DOHH2 (cell line): ENCODE results near the gene SDCCAG8.

Source experiments
- H3F3A ChIP-seq: fragments of 200-600 bp; sonication (generic), shearing (Covaris generic); 2 replicates; pipeline ENCODE4 v1.6.0; 2016; ENCODE audit warnings: antibody characterized with exemption, mild to moderate bottlenecking; ENCODE audit not compliant: control insufficient read depth, insufficient read depth
- H3K27ac ChIP-seq: fragments of 200-600 bp; sonication (generic); 2 replicates; pipeline ENCODE4 v1.5.1; 2014; ENCODE audit warnings: low read depth, mild to moderate bottlenecking, low read length, moderate library complexity
- H3K27me3 ChIP-seq: fragments of 200-600 bp; sonication (generic); 2 replicates; pipeline ENCODE4 v1.6.1; 2014; ENCODE audit warnings: mild to moderate bottlenecking, low read length, mixed read lengths; ENCODE audit not compliant: control insufficient read depth
- H3K36me3 ChIP-seq: fragments of 200-600 bp; sonication (generic); 2 replicates; pipeline ENCODE4 v1.6.1; 2014; ENCODE audit warnings: mild to moderate bottlenecking, low read length, moderate library complexity, mixed read lengths; ENCODE audit not compliant: control insufficient read depth
- H3K4me1 ChIP-seq: fragments of 200-600 bp; sonication (generic); 2 replicates; pipeline ENCODE4 v1.6.1; 2014; ENCODE audit warnings: mild to moderate bottlenecking, low read length, mixed read lengths; ENCODE audit not compliant: control insufficient read depth
- H3K4me2 ChIP-seq: fragments of 200-600 bp; sonication (generic); 2 replicates; pipeline ENCODE4 v1.6.0; 2014; ENCODE audit warnings: mild to moderate bottlenecking, low read length, moderate library complexity
- H3K4me3 ChIP-seq: fragments of 200-600 bp; sonication (generic); 2 replicates; pipeline ENCODE4 v1.5.1; 2014; ENCODE audit warnings: mild to moderate bottlenecking, low read length, mixed read lengths
- H3K79me2 ChIP-seq: fragments of 200-600 bp; sonication (generic); 2 replicates; pipeline ENCODE4 v1.6.1; 2014; ENCODE audit warnings: mild to moderate bottlenecking, low read length, mixed read lengths; ENCODE audit not compliant: control insufficient read depth
- H3K9me2 ChIP-seq: fragments of 200-600 bp; sonication (generic); replicated peaks from 2 replicates; pipeline ENCODE4 v1.6.1; 2014; ENCODE audit warnings: mild to moderate bottlenecking, low read length, mixed read lengths; ENCODE audit not compliant: control insufficient read depth
- H3K9me3 ChIP-seq: fragments of 200-600 bp; sonication (generic); 2 replicates; pipeline ENCODE4 v1.6.1; 2014; ENCODE audit warnings: antibody characterized with exemption, low read length, mixed read lengths; ENCODE audit not compliant: control insufficient read depth, insufficient read depth
- H4K20me1 ChIP-seq: fragments of 200-600 bp; sonication (generic); 2 replicates; pipeline ENCODE4 v1.6.0; 2014; ENCODE audit warnings: low read depth, mild to moderate bottlenecking, antibody characterized with exemption, low read length, moderate library complexity; ENCODE audit not compliant: control insufficient read depth, insufficient read depth
- CTCF ChIP-seq: fragments of 200-600 bp; sonication (generic); IDR thresholded peaks from one replicate; pipeline ENCODE4 v1.5.1; 2014; ENCODE audit warnings: antibody characterized with exemption, mild to moderate bottlenecking, low read depth, low read length; ENCODE audit not compliant: poor library complexity, severe bottlenecking
- EZH2phosphoT487 ChIP-seq: fragments of 200-600 bp; sonication (generic); IDR thresholded peaks from 2 replicates; pipeline ENCODE4 v1.6.1; 2017; ENCODE audit warnings: borderline replicate concordance, mild to moderate bottlenecking, antibody characterized with exemption, low read length, moderate library complexity, mixed read lengths

SDCCAG8 gene

GRCh38 chr1:243270097-243270864 is 14.4 kb downstream of the SDCCAG8 start:
- H3K27me3 ChIP-seq, result no peaks in the 10 kb centered on the region
- peaks cover 35% of the 10 kb centered on the region for H3K4me1 ChIP-seq
- peaks cover 12% of the 10 kb centered on the region for H3K79me2 ChIP-seq
- H3K9me2 ChIP-seq, result no peaks in the 10 kb centered on the region
- no peak overlapping the region for H3K4me3 ChIP-seq
- no peaks in the 10 kb centered on the region for H3F3A ChIP-seq
- H3K4me2 ChIP-seq, result 0 out of 2 replicates have a peak overlapping the region, but pooled peaks have one; percentile 75
- peaks cover 15% of the 10 kb centered on the region for H3K36me3 ChIP-seq
- no peaks in the 10 kb centered on the region for H4K20me1 ChIP-seq
- TF ChIP-seq EZH2phosphoT487, result no peak
- TF ChIP-seq CTCF, result no peak
- H3K27ac ChIP-seq, result no peak overlapping the region; the same call in 1 of the 2 replicates
- H3K9me3 ChIP-seq, result no peaks in the 10 kb centered on the region

GRCh38 chr1:243271996-243272395 is 16.2 kb downstream of the SDCCAG8 start:
- no peak for TF ChIP-seq CTCF
- no peak for TF ChIP-seq EZH2phosphoT487
- no peak overlapping the region for H3K27ac ChIP-seq
- H3K4me2 ChIP-seq, result no peak overlapping the region
- no peaks in the 10 kb centered on the region for H3F3A ChIP-seq
- H3K27me3 ChIP-seq, result no peaks in the 10 kb centered on the region
- H3K36me3 ChIP-seq, result peaks cover 16% of the 10 kb centered on the region
- H3K4me1 ChIP-seq, result peaks cover 35% of the 10 kb centered on the region
- peaks cover 12% of the 10 kb centered on the region for H3K79me2 ChIP-seq
- H4K20me1 ChIP-seq, result no peaks in the 10 kb centered on the region
- no peaks in the 10 kb centered on the region for H3K9me3 ChIP-seq
- H3K9me2 ChIP-seq, result no peaks in the 10 kb centered on the region
- H3K4me3 ChIP-seq, result no peak overlapping the region

- no peak overlapping the region for H3K4me3 ChIP-seq
- no peak for TF ChIP-seq CTCF
- no peak for TF ChIP-seq EZH2phosphoT487
- H3K9me2 ChIP-seq, result no peaks in the 10 kb centered on the region
- H3K27ac ChIP-seq, result no peak overlapping the region
- H3K4me1 ChIP-seq, result peaks cover 33% of the 10 kb centered on the region
- no peaks in the 10 kb centered on the region for H3K27me3 ChIP-seq
- no peaks in the 10 kb centered on the region for H4K20me1 ChIP-seq
- no peaks in the 10 kb centered on the region for H3K9me3 ChIP-seq
- no peaks in the 10 kb centered on the region for H3F3A ChIP-seq
- peaks cover 20% of the 10 kb centered on the region for H3K36me3 ChIP-seq
- H3K79me2 ChIP-seq, result peaks cover 12% of the 10 kb centered on the region
- H3K4me2 ChIP-seq, result no peak overlapping the region
These were observed 16.6 kb downstream of the SDCCAG8 start for GRCh38 chr1:243272401-243272800.
